DMS114 treated with DMSO at 0.1 percent for 48 hours (cell line): ENCODE measurements around the gene PGC.
"Not testable (repeated sequence)": the region's sequence is repeated elsewhere in the genome, so short reads cannot be mapped to it uniquely, and the experiment has no call there.

Experiments used
- DNase-seq: peaks from one replicate; lab custom pipeline; 2025; ENCODE audit not compliant: unreplicated experiment; lab: John Stamatoyannopoulos, UW

The PGC gene

DNA sequence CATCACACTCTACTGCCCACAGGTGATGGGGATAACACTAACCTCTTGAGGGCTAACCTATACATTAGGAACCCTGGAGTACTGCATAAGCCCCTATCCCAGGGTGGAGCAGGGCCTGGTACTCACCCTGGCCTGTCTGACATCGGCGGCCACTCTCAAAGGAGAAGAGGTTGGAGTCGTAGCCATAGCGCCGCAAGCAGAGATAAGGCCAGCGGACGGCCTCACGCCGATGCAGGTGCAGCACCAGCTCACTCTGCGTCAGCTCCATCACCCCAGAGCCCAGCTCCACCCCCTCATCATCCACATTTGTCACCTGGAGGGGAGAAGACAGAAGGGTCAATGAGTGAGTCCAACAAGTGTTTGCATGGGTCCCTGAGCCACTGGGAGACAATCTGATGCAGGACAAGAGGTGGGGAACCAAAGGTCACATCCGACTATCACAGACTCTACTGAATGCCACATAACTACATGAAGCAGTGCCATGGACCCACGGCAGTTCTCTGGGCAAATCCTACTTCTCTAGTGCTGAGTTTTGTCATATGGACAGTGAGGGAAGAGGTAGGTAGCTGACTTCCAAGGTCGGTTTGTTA lies 28.2 kb upstream of the PGC start:
- no peak for DNase-seq

DNA sequence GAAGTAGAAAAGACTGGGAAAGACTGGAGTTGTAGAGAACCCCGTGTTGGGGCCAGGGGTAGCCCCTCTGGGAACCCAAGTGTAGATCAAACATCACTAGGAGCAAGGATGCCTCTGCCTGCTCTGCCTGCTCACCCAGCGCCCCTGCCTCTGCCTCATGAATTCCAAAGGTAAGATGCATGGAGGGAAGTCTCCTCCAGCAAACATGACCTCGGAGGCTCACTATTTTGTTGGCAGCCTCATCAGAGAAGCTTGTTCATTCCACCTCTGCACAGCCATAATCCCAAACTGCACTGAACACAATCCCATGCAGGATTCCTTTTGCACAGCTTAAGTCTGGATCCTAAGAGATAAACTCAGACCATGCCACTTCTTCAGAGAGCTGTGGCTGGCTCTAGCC lies 27.6 kb upstream of the PGC start:
- no peak for DNase-seq

DNA sequence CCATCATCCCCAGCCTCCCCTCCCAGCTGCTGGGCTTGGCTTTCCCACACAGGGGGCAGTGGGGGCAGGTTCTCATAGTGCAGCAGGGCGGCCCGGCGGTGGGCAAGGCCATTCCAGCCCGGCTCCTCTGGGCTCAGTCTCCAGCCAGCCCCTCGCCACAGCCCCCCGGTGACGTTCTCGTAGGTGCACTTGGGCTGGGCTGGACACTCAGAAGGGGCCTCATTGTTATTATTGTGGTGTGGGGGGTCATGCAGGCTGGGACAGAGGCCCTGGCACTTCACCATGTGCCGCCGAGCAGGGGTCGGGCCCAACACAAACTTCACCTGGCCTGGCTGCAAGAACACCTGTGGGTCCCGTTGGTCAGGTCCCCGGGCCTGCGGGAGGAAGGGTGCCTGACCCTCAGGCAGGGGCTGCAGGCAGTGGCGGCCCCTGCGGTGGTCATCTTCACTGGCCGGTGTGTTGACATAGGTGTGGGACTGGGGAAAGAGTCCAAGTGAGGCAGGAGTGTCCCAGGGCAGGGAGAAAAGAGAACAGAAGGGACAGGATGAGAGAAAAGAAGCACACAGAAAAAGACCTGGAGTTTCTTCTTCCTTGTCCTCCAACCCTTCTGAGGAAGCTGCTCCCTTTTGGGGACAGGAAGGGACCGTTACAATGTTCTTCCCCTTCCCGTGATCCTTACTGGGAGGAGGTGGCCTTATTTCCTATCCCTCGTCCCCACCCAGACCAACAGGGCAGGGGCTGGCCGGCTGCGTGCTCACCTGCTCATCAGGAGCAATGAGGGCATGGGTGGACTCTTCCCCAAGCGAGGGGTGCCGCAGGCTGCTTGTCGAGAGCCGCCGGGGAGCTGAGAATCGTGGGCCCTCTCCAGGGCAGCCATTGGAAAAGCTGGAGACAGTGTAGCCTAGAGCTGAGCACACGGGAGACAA lies 24.1 kb upstream of the PGC start:
- DNase-seq, result no peak

DNA sequence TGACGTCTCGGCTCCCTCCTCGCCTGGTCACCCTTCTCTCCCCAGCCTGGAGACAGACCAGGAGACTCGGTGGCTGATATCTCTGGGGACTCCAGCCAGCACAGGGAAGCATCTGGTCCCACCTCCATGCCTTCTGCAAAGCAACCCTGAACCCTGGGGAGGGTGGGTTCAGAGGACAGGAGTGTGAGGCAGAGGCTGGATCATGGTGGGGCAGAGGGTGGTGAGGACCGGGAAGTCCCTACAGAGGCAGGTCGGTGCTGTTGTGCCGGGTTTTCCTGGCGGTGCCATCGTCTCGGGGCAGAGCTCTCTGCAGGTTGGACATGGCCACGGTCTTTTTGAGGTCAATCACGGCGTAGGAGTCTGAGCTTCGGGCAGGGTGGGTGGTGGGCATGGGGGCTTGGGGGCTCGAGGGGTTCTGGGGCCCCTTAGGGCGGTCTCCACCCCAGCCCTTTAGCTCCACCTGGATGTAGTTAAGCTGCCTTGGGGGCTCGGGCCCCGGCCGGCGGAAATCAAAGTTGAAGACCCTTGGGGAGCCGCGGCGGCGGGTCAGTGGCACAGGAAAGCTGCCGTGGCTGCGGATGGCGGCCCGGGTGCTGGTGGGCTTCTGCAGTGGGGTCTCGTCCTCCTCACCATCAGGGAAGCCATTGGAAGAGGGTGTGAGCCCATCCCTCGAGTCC lies 23.3 kb upstream of the PGC start:
- no peak for DNase-seq

DNA sequence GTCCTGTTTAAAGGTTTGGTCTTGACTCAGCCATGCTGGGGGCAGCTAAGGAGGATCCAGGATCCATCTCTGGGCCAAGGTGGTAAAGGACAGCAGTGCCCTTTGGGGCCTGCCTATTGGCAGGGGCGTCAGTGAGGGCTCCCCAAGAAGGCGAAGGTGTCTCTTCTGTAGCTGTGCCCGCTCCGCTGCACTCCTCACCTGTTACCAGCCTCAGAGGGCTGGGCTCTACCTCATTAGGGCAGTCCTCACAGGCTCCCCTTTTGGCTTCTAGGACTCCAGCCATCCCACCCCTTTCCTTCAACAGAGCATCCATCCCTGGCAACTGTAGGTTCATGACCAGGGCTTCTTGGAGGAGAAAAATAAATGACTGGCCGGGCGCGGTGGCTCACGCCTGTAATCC lies 22.2 kb upstream of the PGC start:
- no peak for DNase-seq

DNA sequence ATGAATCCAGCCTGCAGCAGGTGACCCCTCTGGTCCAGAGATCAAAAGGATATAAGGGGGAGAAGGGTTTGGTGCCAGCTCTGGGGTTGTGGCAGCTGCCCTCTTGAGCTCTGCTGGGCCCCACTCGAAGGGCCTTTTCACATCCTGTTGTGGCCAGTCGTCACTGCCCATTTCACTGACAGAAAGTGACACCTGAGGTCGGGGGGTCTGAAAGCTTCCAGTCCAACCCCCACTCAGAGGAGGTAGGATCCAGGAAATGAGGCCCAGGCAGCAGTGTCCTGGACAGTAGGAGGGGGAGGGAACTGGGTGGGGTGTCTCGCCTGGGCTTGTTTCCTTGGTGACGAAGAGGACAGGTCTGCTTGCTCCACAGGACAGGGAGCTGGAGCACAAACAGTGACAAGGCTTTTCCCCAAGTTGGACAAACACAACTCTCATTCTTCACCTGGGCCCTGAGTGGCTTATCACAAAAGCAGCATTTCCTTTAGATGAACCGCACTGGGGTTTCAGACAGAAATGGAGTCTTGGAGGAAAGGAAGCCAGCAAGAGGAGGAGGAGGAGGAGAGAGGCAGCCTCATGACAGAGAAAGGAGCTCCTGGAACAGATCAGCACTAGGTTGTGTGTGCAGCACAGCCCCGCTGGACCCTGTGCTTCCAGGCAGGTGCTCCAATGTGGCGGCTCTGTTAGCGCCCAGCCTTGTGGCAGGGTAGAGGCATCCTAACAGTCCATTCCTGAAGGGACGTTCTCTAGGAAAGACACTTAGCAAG lies 21.5 kb upstream of the PGC start:
- DNase-seq, result no peak

DNA sequence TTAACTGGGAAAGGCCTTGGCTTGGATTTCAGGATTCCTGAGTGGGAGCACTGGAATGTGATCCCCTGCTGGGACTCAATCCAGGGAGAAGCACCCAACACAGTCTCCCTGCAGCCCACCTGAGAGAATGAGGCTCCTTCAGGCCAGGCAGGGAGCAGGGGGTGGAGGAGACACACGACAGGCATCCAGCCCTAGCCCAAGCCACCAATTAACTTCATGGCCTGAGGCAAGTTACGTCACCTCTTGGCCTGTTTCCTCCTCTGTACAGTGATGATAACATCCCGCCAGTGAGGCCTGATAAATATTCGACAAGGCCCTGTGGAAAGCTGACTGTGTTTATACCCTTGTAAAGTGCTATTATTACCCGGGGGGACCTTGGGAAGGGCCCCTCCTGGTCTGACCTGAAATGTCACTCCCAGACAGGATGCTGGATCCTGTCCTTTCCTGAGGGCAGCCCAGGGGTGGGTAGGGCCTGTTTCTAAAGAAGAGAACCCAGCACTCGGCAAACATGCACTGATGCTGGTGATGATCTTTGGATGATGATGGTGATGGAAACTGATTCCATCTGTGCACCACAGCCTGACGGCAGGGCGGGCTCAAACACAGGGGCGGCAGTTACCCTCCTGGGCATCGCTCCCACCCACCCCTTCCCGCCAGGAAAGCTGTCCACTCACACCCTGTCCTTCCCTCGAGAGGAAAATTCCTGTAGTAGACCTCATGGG lies 20.1 kb upstream of the PGC start:
- no peak for DNase-seq

DNA sequence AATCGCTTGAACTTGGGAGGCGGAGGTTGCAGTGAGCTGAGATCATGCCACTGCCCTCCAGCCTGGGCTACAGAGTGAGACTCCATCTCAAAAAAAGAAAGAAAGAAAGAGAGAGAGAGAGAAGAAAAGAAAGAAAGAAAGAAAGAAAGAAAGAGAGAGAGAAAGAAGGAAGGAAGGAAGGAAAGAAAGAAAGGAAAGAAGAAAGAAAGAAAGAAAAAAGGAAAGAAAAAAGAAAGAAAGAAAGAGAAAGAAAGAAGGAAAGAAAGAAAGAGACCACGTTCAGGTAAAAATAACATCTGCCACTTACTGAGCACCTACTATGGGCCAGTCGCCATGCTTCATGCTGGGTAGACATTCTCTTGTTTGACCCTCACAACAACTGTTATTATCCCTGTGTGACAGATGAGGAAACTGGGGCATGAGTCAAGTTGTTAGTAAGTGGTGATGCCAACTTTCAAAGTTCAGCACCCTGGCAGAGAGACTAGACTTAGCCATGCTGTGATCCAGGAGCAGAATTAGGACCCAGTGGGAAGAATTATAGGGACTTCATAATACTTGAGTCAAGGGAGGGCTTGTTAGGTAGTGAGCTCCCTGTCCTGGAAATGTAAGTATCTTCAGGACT lies 19.0 kb upstream of the PGC start:
- not testable (repeated sequence) for DNase-seq

DNA sequence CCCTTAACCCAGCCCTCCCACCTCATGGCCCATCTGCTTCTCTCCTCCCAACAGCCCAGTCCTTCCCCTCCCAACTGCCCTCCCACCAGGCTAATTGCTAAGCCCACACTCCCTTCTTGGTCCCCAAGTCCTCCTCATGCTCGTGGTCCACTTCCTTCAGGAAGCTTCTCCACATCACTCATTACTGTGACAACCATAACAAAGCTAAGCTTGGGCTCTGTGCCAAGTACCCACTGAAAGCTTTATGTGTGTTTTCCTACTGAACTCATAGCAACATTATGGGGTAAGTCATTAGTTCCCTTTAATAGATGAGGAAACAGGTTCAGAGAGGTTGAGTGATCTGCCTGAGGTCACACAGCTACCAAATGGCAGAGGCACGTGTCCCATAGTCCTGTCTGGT lies 16.3 kb upstream of the PGC start:
- no peak for DNase-seq

DNA sequence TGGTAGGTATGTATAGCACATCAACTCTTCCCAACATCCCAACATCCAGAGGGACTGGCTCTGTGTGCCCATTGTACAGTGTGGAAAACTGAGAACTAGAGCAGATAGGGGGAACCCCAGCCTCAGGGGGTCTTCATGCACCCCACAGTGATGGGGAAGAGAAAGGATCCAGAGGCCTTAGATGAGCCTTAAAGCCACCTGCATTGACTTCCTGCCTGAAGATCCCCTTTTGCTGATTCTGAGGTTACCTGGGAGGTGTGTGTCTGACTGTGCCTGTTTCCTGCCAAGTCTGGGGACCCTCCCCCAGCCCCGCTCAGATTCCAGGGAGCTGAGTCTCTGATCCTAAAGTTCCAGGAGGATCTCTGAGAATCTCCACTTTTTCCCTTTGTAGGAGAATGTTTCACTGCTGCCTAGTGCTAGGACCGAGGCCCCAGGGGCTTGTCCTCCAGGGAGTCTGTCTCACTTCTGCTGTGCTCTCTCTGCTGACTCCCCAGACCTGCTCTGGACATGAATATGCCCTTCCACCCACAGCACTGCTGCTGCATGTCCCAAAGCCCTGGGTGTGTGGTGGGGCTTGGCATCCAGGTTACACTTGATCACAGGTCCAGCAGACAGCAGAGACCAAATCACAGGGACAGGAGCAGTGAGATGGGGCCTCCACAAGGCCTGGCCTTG lies 12.8 kb upstream of the PGC start:
- DNase-seq, result no peak

DNA sequence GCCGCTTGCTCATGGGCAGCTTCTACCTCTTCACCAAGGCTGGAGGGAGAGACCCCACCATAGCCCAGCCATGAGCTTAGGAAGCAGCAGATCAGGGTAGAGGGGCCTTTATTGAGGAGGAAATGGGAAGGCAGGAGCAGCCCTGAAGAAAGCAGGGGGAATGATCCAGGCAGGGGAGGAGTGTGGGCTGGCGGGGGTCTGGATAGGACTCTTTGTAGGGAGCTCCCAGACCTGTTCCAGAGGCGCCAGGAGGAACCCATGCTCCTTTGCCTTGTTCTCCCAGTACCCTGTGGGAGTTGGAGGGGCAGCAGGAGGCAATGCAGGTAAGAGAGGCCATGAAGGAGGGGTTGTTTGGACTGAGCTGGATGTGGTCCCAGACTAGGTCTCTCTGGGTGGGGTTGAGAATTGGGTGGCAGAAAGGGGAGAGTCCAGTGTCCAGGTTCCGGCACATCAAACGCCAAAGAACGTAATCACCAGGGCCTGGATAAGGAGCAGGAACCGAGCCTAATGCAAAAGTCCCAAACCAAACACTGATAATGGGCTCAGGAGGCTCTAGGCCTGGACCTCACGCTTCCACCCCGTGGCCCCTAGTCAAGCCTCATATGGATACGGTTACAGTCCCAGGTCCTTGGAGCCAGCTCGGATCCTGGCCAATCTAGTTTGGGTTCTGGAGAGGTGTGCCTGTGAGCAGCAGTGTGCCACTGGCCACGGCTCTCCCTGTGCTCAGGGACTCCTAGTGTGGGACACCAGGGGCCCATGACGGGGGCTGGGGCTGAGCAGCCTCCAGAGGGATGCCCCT lies 12.1 kb upstream of the PGC start:
- no peak for DNase-seq

DNA sequence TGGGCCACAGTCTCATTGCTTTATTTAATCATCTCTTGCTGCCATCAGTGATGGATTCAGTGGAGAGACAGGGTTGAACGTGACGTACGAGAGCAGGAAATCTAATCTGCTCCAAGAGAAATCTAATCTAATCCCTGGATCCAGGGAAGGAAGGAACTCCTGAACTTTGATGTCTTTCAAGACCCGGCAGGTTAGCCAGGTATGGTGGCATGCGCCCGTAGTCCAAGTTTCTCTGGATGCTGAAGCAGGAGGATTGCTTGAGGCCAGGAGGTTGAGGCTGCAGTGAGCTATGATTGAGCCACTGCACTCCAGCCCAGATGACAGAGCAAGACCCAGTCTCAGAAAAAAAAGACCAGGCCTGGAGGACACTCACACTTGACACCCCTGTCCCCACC lies 11.4 kb upstream of the PGC start:
- DNase-seq, result no peak

DNA sequence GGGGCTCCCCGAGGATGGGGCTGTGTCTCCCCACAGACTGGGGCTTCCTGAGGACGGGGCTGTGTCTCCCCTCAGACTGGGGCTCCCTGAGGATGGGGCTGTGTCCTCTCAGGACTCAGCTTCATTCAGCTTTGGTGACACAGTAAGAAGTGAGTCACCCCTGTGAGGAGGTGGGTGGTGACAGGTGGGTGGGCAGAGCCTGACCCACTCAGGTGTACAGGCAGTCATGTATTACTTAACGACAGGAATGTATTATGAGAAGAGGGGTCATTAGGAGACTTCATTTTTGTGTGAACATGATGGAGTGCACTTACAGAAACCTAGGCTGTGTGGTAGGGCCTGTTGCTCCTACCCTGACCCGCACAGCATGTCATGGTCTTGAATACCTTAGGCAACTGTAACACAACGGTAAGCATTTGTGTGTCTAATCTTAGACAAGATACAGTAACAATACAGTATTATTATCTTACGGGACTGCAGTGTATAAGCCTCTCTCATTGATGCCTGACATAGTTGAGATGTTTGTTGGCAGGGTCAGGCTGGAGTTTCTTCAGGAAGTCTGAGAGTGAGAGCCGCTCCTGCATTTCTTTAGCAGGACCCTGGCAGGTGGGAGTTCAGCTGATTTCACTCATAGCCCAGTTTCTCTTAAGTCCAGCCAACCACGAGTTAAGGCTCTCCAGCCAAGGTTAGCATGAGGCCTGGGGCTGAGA lies 10.9 kb upstream of the PGC start:
- no peak for DNase-seq

DNA sequence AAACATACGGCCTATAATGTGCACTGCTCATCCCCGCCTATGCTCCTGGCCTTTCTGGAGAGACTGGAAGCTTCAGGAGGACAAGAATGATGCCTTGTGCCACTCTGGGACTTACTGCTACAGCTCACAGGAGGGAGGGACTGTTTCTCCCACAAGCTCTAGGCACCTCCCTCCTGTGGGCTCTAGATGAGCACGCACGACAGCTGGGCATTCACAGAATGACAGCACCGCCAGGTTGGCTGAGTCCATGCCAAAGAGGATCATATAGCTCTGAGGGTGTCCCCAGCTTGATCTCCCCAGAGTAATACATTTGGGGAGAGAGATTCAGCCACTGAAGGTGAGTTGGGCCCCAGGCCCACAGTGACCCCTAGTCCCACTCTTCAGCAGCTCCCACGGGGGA lies 10.1 kb upstream of the PGC start:
- no peak for DNase-seq

DNA sequence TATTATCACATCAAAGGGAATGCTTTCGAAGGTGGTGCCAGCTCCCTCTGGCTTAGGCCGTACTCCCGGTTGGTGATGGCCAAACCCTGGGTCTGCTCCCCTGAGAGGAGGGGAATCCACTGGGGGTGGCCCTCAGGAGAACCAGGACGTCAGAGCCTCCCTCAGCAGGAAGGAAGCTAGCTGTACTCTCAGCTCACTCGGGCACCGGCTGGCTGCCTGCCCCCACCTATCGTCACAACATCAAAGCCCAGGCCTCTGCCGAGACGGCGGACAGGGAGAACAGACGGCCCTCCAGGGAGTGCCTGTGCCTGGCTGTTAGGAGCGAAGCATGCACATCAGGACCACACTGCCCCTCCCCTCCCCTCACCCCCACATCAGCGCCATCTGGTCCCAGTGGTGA lies 9.2 kb upstream of the PGC start:
- DNase-seq, result no peak

DNA sequence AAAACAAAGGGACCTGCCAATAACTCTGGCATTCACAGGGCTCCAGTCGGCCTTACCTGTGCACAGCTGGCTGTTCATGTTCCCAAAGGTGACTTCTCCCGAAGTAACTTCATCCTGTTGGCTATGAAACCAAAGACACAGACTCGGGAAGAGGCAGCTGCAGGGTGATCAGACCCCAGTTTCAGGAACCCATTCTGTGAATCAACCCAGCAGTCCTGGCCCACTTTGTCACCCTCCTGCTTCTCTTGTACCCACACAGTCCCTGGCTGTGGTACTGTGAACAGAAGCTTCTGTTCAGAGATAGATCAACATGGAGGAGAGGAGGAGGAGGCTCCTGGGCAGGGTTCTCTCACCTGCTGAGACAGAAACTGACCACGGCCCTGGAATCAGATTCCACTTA lies 8.7 kb upstream of the PGC start:
- no peak for DNase-seq

DNA sequence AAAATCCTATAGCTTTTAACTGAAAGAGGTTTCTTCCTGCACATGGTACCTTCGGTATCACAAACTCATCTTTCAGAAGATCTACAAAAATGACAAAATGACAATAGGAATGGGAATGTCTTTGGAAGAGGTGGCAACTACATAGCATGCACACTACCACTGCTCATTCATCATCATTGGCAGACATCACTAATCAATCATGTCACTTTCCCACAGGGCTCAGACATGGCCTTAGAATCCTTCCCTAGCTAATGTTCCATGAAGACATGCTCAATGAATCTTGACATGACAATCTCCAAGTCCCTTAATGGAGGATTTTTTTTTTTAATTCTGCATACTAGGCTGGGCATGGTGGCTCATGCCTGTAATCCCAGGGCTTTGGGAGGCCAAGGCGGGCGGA lies 3.2 kb upstream of the PGC start:
- no peak for DNase-seq

DNA sequence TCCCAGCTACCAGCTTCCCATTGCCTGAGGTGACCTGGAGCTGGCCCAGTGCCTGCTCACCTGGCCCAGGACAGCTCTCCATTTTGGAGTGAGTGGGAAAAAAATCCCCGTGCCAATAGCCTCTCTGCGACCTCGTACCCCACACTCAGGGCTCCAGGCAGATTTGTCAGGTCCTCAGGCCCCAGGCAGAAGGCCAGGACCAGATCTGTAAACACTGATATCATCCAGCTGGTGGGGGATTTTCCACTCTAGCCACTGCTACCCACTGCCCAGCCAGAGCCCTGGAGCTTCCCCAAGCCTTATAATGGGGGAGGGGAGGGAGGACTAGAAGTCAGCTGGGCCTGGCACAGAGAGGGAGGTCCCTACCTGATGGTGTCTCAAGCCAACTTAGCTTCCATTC lies 1.3 kb upstream of the PGC start:
- no peak for DNase-seq
